ENCODE results near the gene HMCN2.
"Not testable (repeated sequence)": the region's sequence is repeated elsewhere in the genome, so short reads cannot be mapped to it uniquely, and the experiment has no call there.

Gene HMCN2

GRCh38 chr9:130395810-130396435 lies 130.4 kb downstream of the HMCN2 start:
- H3K4me3 ChIP-seq (replicated peaks; ENCODE audit: low read depth, low read length), result no peak overlapping the region
- TF ChIP-seq CTCF (IDR thresholded peaks at IDR 0.05; ENCODE audit: low read depth, low read length, missing control alignments), result no peak
- DNase-seq (ENCODE audit: extremely low read depth, low read depth), result no peak

GRCh38 chr9:130396581-130396980 lies 131.0 kb downstream of the HMCN2 start:
- no peak overlapping the region for H3K4me3 ChIP-seq (replicated peaks; ENCODE audit: low read depth, low read length)
- TF ChIP-seq CTCF (IDR thresholded peaks at IDR 0.05; ENCODE audit: low read depth, low read length, missing control alignments), result no peak
- DNase-seq (ENCODE audit: extremely low read depth, low read depth), result no peak

GRCh38 chr9:130398487-130399240 lies 133.1 kb downstream of the HMCN2 start:
- no peak overlapping the region for H3K4me3 ChIP-seq (replicated peaks; ENCODE audit: low read depth, low read length)
- DNase-seq (ENCODE audit: extremely low read depth, low read depth), result no peak
- TF ChIP-seq CTCF (IDR thresholded peaks at IDR 0.05; ENCODE audit: low read depth, low read length, missing control alignments), result no peak

- no peak for DNase-seq (ENCODE audit: extremely low read depth, low read depth)
- TF ChIP-seq CTCF (IDR thresholded peaks at IDR 0.05; ENCODE audit: low read depth, low read length, missing control alignments), result no peak
- H3K4me3 ChIP-seq (replicated peaks; ENCODE audit: low read depth, low read length), result no peak overlapping the region
These were observed 134.2 kb downstream of the HMCN2 start for GRCh38 chr9:130399768-130400167.

DNA sequence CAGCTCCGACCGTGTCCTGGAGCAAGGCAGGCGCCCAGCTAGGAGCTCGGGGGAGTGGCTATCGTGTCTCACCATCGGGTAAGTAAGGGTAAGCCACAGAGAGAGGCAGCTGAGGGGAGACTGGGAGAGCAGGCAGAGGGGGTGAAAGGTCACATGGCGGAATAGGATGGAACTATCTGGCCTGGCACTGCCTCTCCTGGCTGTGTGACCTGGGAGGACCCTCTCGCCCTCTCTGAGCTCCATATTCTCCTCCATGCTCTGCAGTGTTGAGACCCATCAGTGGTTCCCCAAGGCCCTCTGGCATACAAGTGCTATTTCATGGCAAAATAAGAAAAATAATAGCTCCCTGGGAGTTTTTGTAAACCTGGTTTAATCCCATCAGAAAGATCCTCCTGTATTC lies 135.3 kb downstream of the HMCN2 start:
- DNase-seq (ENCODE audit: extremely low read depth, low read depth), result no peak
- no peak overlapping the region for H3K4me3 ChIP-seq (replicated peaks; ENCODE audit: low read depth, low read length)
- no peak for TF ChIP-seq CTCF (IDR thresholded peaks at IDR 0.05; ENCODE audit: low read depth, low read length, missing control alignments)

GRCh38 chr9:130401742-130402141 lies 136.2 kb downstream of the HMCN2 start:
- DNase-seq (ENCODE audit: extremely low read depth, low read depth); H3K4me3 ChIP-seq (replicated peaks; ENCODE audit: low read depth, low read length): not testable (repeated sequence)

DNA sequence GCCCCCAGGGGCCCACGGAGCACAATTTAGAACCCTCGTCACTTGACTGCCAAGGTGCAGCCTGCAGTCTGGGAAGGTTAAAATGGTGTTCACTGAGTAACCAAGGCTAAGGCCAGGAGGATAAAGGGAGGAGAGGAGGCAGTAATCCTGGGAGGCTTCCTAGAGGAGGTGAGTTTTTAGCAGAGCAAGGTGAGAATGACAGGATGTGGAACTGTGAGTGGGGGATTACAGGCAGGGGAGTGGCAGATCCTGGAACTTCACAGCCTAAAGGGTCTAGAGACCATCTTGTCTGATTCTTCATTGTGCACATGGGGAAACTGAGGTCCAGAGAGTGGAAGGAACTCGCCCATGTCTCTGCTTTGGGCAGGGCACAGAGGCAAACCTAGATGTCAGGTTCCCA lies 136.7 kb downstream of the HMCN2 start:
- DNase-seq (ENCODE audit: extremely low read depth, low read depth), result no peak
- H3K4me3 ChIP-seq (replicated peaks; ENCODE audit: low read depth, low read length), result no peak overlapping the region
- TF ChIP-seq CTCF (IDR thresholded peaks at IDR 0.05; ENCODE audit: low read depth, low read length, missing control alignments), result no peak

Measured in HFF-Myc (cell line).